Measurements from ENCODE around the gene TTN. TPM values are rescaled to one million over a fixed set of nuclear protein-coding genes. Genes with fewer than 3 reads are reported as not detected.

Gene TTN
- total and polyA plus RNA-seq, 2 experiments from 2014 or later, result 12.5 to 15.7 TPM

DNA sequence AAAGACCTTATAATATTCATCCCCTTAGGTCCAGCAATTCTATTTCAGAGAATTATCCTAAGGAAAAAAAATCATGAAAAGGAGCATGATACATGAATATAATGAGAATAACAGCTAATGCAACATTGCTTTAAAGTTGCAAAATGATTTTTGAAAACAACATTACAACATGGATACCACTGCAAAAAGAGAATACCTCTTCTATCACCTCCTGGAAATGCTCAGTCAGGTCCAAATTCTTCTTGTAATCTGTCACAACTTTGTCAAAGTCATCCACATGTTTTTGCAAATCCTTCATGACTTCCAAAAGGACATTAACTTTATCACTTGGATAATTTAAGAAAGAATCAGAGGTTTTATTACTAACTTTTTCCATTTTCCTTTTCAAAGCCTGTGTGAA, 47.9 kb upstream of the TTN start:
- H3F3A ChIP-seq (replicated peaks; ENCODE audit: low read depth), result no peaks in the 10 kb centered on the region
- no peak for DNase-seq (ENCODE audit: low spot score)
- H4K20me1 ChIP-seq (replicated peaks; ENCODE audit: insufficient read depth), result no peaks in the 10 kb centered on the region
- no peak overlapping the region for H3K27ac Mint-ChIP-seq
- no peaks in the 10 kb centered on the region for H3K79me2 ChIP-seq (replicated peaks; ENCODE audit: insufficient read depth)
- no peaks in the 10 kb centered on the region for H3K9me2 ChIP-seq (ENCODE audit: insufficient read depth)
- no peak overlapping the region for H3K4me3 ChIP-seq
- H3K36me3 ChIP-seq (ENCODE audit: insufficient read depth), result no peaks in the 10 kb centered on the region
- no peaks in the 10 kb centered on the region for H3K9me3 Mint-ChIP-seq
- H3K36me3 Mint-ChIP-seq (ENCODE audit: low read depth), result 0 out of 3 replicates have a peak, but pooled peaks cover 3% of the 10 kb centered on the region
- TF ChIP-seq, protein P1, sequence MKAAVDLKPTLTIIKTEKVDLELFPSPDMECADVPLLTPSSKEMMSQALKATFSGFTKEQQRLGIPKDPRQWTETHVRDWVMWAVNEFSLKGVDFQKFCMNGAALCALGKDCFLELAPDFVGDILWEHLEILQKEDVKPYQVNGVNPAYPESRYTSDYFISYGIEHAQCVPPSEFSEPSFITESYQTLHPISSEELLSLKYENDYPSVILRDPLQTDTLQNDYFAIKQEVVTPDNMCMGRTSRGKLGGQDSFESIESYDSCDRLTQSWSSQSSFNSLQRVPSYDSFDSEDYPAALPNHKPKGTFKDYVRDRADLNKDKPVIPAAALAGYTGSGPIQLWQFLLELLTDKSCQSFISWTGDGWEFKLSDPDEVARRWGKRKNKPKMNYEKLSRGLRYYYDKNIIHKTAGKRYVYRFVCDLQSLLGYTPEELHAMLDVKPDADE (IDR thresholded peaks at IDR 0.05), result no peak
- no peak for TF ChIP-seq CREB1 (CRISPR knock-in tag; IDR thresholded peaks at IDR 0.05; ENCODE audit: low read depth)
- no peak for TF ChIP-seq EZH2 (IDR thresholded peaks at IDR 0.05; ENCODE audit: low read depth, unreplicated experiment)
- TF ChIP-seq, protein P2, sequence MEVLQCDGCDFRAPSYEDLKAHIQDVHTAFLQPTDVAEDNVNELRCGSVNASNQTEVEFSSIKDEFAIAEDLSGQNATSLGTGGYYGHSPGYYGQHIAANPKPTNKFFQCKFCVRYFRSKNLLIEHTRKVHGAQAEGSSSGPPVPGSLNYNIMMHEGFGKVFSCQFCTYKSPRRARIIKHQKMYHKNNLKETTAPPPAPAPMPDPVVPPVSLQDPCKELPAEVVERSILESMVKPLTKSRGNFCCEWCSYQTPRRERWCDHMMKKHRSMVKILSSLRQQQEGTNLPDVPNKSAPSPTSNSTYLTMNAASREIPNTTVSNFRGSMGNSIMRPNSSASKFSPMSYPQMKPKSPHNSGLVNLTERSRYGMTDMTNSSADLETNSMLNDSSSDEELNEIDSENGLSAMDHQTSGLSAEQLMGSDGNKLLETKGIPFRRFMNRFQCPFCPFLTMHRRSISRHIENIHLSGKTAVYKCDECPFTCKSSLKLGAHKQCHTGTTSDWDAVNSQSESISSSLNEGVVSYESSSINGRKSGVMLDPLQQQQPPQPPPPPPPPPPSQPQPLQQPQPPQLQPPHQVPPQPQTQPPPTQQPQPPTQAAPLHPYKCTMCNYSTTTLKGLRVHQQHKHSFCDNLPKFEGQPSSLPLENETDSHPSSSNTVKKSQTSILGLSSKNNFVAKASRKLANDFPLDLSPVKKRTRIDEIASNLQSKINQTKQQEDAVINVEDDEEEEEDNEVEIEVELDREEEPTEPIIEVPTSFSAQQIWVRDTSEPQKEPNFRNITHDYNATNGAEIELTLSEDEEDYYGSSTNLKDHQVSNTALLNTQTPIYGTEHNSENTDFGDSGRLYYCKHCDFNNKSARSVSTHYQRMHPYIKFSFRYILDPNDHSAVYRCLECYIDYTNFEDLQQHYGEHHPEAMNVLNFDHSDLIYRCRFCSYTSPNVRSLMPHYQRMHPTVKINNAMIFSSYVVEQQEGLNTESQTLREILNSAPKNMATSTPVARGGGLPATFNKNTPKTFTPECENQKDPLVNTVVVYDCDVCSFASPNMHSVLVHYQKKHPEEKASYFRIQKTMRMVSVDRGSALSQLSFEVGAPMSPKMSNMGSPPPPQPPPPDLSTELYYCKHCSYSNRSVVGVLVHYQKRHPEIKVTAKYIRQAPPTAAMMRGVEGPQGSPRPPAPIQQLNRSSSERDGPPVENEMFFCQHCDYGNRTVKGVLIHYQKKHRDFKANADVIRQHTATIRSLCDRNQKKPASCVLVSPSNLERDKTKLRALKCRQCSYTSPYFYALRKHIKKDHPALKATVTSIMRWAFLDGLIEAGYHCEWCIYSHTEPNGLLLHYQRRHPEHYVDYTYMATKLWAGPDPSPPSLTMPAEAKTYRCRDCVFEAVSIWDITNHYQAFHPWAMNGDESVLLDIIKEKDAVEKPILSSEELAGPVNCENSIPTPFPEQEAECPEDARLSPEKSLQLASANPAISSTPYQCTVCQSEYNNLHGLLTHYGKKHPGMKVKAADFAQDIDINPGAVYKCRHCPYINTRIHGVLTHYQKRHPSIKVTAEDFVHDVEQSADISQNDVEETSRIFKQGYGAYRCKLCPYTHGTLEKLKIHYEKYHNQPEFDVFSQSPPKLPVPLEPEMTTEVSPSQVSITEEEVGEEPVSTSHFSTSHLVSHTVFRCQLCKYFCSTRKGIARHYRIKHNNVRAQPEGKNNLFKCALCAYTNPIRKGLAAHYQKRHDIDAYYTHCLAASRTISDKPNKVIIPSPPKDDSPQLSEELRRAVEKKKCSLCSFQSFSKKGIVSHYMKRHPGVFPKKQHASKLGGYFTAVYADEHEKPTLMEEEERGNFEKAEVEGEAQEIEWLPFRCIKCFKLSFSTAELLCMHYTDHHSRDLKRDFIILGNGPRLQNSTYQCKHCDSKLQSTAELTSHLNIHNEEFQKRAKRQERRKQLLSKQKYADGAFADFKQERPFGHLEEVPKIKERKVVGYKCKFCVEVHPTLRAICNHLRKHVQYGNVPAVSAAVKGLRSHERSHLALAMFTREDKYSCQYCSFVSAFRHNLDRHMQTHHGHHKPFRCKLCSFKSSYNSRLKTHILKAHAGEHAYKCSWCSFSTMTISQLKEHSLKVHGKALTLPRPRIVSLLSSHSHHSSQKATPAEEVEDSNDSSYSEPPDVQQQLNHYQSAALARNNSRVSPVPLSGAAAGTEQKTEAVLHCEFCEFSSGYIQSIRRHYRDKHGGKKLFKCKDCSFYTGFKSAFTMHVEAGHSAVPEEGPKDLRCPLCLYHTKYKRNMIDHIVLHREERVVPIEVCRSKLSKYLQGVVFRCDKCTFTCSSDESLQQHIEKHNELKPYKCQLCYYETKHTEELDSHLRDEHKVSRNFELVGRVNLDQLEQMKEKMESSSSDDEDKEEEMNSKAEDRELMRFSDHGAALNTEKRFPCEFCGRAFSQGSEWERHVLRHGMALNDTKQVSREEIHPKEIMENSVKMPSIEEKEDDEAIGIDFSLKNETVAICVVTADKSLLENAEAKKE (CRISPR knock-in tag; IDR thresholded peaks at IDR 0.05), result no peak
- no peak for TF ChIP-seq EZH2phosphoT487 (IDR thresholded peaks at IDR 0.05; ENCODE audit: unreplicated experiment)
- TF ChIP-seq, protein P3, sequence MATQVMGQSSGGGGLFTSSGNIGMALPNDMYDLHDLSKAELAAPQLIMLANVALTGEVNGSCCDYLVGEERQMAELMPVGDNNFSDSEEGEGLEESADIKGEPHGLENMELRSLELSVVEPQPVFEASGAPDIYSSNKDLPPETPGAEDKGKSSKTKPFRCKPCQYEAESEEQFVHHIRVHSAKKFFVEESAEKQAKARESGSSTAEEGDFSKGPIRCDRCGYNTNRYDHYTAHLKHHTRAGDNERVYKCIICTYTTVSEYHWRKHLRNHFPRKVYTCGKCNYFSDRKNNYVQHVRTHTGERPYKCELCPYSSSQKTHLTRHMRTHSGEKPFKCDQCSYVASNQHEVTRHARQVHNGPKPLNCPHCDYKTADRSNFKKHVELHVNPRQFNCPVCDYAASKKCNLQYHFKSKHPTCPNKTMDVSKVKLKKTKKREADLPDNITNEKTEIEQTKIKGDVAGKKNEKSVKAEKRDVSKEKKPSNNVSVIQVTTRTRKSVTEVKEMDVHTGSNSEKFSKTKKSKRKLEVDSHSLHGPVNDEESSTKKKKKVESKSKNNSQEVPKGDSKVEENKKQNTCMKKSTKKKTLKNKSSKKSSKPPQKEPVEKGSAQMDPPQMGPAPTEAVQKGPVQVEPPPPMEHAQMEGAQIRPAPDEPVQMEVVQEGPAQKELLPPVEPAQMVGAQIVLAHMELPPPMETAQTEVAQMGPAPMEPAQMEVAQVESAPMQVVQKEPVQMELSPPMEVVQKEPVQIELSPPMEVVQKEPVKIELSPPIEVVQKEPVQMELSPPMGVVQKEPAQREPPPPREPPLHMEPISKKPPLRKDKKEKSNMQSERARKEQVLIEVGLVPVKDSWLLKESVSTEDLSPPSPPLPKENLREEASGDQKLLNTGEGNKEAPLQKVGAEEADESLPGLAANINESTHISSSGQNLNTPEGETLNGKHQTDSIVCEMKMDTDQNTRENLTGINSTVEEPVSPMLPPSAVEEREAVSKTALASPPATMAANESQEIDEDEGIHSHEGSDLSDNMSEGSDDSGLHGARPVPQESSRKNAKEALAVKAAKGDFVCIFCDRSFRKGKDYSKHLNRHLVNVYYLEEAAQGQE (IDR thresholded peaks at IDR 0.05; ENCODE audit: unreplicated experiment), result no peak
- no peak for TF ChIP-seq NANOG (IDR thresholded peaks at IDR 0.05; ENCODE audit: borderline replicate concordance)
- H3K4me2 ChIP-seq, result no peak overlapping the region
- no peaks in the 10 kb centered on the region for H3K27me3 ChIP-seq (ENCODE audit: insufficient read depth)
- H3K27me3 Mint-ChIP-seq (ENCODE audit: insufficient read depth, low read depth, poor library complexity), result peaks cover 3% of the 10 kb centered on the region
- no peaks in the 10 kb centered on the region for H3K4me1 Mint-ChIP-seq
- H3K4me3 Mint-ChIP-seq, result no peak overlapping the region
- no peaks in the 10 kb centered on the region for H3K4me1 ChIP-seq (ENCODE audit: insufficient read depth)
- H3K27ac ChIP-seq (ENCODE audit: low read depth), result no peak overlapping the region
- no peak for ATAC-seq
- no peak overlapping the region for H2AFZ ChIP-seq
